HuH-7.5 (cell line): ENCODE measurements around the gene SYT14.
"Not testable (repeated sequence)": the region's sequence is repeated elsewhere in the genome, so short reads cannot be mapped to it uniquely, and the experiment has no call there.

Experiments
- DNase-seq: peaks from one replicate; pipeline ENCODE4 v3.0.0; 2011; ENCODE audit warnings: low spot score

The SYT14 gene

DNA sequence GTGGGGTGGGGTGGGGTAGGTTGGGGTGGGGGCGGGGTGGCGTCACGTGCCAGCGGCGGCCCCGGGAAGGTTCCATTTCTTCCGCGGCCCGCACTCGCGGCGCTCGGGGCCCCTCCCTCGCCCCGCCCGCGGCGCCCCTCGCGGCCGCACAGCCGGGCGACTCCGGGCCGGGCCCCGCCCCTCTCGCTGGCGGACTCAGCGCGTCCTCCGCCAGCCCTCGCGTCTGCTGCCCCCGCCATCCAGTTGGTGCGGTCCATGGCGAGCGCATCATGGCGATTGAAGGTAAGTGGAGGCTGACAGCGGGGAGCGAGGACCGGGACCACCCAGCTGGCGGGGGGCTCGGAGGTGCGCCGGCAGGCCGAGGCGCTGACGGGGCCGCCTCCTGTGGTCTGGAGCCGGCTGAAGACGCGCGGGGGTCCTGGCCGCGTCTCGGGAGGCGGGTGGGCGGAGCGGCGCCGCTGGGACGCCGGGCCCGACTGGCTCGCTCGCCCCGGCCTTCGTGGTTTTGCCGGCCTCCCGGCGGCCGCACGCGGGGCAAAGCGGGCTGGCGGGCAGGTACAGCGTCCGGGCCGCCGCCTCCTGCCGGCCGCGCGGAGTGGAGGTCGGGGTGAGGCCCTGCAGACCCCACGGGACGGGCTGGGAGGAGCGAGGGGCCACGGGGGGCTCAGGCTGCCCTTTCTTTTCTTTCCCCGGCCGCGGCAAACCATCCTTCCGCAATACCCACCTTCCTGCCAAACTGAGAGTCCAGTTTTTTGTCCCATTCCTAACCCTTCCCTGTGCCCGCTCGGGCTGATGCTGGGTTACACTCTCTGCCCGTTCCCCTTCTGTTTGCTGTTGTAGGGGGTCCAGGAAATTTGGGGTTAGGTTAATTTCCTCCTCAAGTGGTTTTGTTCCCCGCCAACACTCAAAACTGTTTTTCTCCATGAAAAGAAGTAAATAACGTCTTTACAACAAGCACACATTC is at the start of gene SYT14:
Gene SYT14, plus strand, starts transcription at position 222 of the 964 bp plus-strand sequence. Its CDS starts 48 bp downstream, at position 270.
- DNase-seq: no peak

DNA sequence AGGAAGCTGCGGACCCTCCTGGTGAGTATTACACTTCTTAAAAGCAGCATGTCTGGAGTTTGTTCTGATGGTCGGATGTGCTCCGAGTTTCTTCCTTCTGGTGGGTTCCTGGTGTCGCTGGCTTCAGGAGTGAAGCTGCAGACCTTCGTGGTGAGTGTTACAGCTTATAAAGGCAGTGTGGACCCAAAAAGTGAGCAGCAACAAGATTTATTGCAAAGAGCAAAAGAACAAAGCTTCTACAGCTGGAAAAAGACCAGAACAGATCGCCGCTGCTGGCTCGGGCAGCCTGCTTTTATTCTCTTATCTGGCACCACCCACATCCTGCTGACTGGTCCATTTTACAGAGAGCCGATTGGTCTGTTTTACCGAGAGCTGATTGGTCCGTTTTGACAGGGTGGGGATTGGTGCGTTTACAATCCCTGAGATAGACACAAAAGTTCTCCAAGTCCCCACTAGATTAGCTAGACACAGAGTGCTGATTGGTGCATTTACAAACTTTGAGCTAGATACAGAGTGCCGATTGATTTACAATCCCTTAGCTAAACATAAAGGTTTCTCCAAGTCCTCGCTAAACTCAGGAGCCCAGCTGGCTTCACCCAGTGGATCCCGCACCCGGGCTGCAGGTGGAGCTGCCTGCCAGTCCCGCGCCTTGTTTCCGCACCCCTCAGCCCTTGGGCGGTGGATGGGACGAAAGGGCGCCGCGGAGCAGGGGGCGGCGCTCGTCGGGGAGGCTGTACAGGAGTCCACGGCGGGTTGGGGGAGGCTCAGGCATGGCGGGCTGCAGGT is 49.5 kb upstream of the SYT14 start:
- not testable (repeated sequence) for DNase-seq

DNA sequence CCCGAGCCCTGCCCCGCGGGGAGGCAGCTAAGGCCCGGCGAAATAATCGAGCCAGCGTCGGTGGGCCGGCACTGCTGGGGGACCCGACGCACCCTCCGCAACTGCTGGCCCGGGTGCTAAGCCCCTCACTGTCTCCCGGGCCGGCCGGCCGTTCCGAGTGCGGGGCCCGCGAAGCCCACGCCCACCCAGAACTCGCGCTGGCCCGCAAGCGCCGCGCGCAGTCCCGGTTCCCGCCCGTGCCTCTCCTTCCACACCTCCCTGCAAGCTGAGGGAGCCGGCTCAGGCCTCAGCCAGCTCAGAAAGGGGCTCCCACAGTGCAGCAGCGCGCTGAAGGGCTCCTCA is 49.0 kb upstream of the SYT14 start:
- DNase-seq: no peak

GRCh38 chr1:209890641-209891330 is 47.2 kb upstream of the SYT14 start:
- no peak for DNase-seq

DNA sequence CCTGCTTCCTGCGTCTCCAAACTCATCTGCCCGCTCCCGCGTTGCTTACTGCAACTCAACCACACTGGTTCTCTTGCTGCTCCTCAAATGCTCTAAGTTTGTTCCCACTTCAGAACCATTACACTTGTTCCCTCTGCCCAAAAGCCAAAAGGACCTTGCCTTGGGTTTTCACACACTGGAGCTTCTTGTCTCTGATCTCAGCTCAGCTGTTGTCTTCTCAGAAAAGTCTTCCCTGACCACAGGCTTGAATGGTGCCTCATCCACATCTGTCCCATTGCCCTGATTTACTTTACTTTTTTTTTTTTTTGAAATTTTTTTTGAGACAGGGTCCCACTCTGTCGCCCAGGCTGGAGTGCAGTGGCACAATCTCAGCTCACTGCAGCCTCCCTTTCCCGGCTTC is 44.3 kb upstream of the SYT14 start:
- no peak for DNase-seq

DNA sequence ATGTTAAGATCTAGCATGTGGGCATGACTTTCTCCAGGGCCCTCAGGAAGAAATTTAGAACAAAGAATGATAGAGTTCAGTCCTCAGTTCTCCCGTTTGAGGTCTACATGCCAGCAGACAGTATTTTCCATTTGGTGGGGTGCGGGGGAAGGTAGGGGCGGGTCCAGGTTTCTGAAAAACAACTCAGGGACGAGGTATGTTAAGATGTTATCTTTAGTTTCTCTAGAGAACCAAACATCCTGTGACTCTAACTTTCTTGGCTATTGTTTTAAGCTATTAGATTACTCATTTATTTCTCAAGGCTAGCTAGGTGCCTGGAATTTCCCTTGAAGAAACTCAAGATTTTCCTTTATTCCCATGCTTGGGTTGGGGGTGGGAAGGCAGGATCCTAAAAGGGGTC is 42.3 kb upstream of the SYT14 start:
- no peak for DNase-seq

DNA sequence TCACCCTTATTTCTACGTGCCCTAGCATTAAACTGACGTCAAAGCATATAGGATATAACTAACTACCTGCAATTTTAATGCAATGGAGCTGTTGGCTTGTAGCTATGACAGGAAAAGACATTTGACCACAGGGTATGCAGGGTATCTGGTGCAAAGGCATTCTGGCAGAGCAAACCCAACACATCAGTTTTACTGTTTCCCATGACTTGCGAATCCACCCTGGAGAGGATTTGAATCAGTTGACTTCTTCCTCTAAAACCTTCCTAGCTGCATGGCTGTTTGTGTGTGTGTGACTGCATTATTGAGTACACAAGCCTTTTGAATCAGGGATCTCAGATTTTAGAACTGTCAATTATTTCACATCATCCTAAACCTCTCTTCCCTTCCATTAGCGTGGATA is 41.7 kb upstream of the SYT14 start:
- DNase-seq: no peak

DNA sequence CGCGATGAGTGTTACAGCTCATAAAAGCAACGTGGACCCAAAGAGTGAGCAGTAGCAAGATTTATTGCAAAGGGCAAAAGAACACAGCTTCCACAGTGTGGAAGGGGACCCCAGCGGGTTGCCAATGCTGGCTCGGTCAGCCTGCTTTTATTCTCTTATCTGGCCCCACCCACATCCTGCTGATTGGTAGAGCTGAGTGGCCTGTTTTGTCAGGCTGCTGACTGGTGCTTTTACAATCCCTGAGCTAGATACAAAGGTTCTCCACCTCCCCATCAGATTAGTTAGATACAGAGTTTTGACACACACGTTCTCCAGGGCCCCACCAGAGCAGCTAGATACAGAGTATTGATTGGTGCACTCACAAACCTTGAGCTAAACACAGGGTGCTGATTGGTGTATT is 39.7 kb upstream of the SYT14 start:
- not testable (repeated sequence) for DNase-seq

DNA sequence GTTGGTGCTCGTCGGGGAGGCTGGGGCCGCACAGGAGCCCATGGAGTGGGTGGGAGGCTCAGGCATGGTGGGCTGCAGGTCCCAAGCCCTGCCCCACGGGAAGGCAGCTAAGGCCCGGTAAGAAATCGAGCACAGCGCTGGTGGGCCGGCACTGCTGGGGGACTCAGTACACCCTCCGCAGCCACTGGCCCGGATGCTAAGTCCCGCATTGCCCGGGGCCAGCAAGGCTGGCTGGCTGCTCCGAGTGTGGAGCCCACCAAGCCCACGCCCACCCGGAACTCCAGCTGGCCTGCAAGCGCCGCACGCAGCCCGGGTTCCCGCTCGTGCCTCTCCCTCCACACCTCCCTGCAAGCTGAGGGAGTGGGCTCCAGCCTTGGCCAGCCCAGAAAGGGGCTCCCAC is 39.2 kb upstream of the SYT14 start:
- not testable (repeated sequence) for DNase-seq

DNA sequence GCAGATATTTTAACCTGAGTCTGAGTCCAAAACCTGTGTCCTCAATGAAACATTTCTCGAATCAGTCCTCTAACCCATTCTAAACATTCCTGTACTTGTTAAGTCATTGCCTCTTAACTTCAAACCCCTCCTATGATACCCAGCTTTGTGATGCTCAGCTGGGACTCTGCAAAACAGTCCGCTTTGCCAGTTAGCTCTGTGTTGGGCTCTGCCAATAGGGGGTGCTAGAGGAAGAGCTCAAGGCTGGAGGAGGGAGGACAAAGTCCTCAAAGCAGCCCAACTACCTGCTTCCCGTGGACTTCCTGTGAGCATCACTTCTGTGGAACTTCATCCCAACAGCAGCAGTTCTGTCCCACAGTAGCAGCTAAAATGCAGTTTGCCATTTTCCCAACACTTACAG is 38.1 kb upstream of the SYT14 start:
- no peak for DNase-seq

- DNase-seq: no peak
Observed at GRCh38 chr1:209900734-209901133, 37.3 kb upstream of the SYT14 start.

DNA sequence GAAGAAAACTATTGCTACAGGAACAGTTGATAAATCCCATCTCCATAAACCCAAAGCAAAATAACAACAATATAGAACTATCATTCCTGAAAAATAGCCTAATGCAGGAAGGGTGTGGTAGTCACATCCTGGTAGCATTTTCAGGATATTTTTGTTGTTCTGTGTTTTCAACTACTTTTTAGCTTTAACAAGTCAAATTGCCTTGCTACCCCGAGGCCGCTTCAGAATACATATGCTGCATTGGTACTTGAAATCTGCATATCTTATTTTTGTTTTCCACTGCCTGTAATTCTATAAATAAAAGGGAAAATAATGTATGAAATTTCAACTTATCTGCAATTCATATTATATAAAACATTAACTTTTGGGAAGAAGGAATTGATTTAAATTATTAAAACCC is 36.8 kb upstream of the SYT14 start:
- DNase-seq: no peak

- DNase-seq: not testable (repeated sequence)
Observed at GRCh38 chr1:209904774-209905173, 33.2 kb upstream of the SYT14 start.

DNA sequence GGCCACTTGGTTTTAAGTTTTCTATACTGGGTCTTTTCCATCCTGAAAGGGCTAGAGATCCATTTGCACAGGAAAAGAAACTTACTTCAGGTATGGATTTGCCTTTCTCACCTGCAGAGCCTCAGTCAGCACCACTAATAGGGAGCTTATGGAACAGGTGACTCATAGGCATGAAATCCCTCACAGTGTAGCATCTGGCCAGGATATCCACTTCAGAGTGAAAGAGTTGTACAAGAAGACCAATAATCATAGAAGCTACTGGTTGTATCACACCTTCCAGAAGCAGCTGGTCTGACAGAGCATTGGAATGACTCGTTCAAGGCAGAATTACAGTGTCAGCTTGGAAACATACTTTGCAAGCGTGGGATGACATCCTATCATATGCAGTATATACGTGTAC is 26.3 kb upstream of the SYT14 start:
- DNase-seq: no peak

DNA sequence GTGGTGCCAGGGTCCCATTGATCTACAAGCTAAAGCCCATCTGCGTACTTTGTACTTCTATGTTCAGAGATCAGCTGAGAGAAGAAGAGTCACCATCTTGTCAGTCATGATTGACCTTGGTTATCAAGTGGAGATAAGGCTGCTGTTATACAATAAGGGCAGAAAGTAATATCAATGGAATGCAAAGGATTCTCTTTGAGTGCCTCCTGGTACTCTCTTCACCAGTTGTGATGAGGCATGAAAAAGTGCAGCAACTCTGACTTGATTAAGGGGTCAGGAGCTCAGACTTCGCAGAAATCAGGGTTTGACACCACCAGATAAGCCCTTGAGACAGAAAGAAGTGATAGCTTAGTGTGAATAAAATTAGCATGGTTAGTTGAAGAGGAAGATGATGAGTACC is 25.7 kb upstream of the SYT14 start:
- no peak for DNase-seq

GRCh38 chr1:209919637-209920036 is 18.4 kb upstream of the SYT14 start:
- not testable (repeated sequence) for DNase-seq

- DNase-seq: no peak
Observed at GRCh38 chr1:209920844-209921243, 17.2 kb upstream of the SYT14 start.

- DNase-seq: no peak
Observed at GRCh38 chr1:209924390-209924789, 13.6 kb upstream of the SYT14 start.

- no peak for DNase-seq
Observed at GRCh38 chr1:209926045-209926444, 12.0 kb upstream of the SYT14 start.

GRCh38 chr1:209927466-209927865 is 10.6 kb upstream of the SYT14 start:
- no peak for DNase-seq

- DNase-seq: no peak
Observed at GRCh38 chr1:209929751-209930150, 8.3 kb upstream of the SYT14 start.

DNA sequence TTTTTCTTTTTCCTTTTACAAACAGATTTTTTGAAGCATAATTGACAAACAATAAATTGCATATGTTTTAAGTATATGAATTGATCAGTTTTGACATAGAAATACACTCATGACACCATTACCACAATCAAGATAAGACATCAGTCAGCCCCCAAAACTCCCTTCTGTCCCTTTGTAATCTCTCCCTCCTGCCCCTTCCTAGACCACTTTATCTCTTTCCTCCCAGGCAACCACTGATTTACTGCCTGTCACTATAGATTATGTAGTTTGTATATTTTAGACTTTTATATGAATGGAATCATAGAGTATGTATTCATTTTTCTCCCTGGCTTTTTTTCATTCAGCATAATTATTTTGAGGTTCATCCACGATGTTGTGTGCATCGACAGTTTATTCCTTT is 6.9 kb upstream of the SYT14 start:
- DNase-seq: no peak

GRCh38 chr1:209936125-209936524 is 1.9 kb upstream of the SYT14 start:
- no peak for DNase-seq
